Epithelial cell of proximal tubule (primary cell): ENCODE results near the gene NID2. TPM values are rescaled to one million over a fixed set of nuclear protein-coding genes. Genes with fewer than 3 reads are reported as not detected.

Experiments used
- DNase-seq: peaks from one replicate; pipeline ENCODE4 v3.0.0-alpha.2; 2011; ENCODE audit warnings: low read depth
- H3K4me3 ChIP-seq: 2 replicates; pipeline ENCODE4 v1.5.1; 2011; ENCODE audit warnings: low read depth, mild to moderate bottlenecking, low read length
- total RNA-seq: library from RNA; depleted of rRNA; stranded (reverse); fragments of >200 nt; gene quantifications from 2 replicates; pipeline ENCODE4 v1.2.3, GENCODE V29; 2015
- TF ChIP-seq, protein P1 (sequence below): conservative IDR thresholded peaks from 2 replicates; pipeline ENCODE4 v1.5.1; 2012; ENCODE audit warnings: low read depth, mild to moderate bottlenecking, low read length

The NID2 gene
- total RNA-seq, 1 donor from 2014 or later: 13.5 TPM

GRCh38 chr14:52058341-52058740 lies 10.5 kb downstream of the NID2 start:
- TF ChIP-seq, protein P1, sequence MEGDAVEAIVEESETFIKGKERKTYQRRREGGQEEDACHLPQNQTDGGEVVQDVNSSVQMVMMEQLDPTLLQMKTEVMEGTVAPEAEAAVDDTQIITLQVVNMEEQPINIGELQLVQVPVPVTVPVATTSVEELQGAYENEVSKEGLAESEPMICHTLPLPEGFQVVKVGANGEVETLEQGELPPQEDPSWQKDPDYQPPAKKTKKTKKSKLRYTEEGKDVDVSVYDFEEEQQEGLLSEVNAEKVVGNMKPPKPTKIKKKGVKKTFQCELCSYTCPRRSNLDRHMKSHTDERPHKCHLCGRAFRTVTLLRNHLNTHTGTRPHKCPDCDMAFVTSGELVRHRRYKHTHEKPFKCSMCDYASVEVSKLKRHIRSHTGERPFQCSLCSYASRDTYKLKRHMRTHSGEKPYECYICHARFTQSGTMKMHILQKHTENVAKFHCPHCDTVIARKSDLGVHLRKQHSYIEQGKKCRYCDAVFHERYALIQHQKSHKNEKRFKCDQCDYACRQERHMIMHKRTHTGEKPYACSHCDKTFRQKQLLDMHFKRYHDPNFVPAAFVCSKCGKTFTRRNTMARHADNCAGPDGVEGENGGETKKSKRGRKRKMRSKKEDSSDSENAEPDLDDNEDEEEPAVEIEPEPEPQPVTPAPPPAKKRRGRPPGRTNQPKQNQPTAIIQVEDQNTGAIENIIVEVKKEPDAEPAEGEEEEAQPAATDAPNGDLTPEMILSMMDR: no peak
- DNase-seq: no peak

GRCh38 chr14:52055167-52055566 lies 13.7 kb downstream of the NID2 start:
- DNase-seq: no peak
- H3K4me3 ChIP-seq: no peak overlapping the region
- TF ChIP-seq, protein P1: no peak

More at GRCh38 chr14:52058341-52058740, 10.5 kb downstream of the NID2 start:
- no peak overlapping the region for H3K4me3 ChIP-seq

GRCh38 chr14:52054678-52055077 lies 14.2 kb downstream of the NID2 start:
- DNase-seq: no peak
- no peak overlapping the region for H3K4me3 ChIP-seq
- TF ChIP-seq, protein P1: no peak

DNA sequence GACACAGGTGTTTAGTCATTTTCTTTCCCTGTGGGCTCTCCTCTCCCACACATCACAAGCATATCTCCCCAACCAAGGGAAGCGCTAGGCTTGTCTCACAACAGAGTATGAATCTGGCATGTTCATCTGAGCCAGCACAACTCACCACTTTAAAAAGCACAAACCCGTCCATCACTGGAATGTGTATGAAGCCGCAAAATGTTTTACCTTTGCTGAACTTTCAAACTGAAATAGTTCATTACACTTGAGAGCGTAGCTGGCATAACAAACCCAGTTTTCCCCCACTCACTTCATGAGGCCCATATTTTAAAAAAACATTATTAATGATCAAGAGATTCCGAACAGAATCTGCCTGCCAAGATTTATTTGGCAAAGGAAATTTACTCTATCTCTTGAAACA lies 15.8 kb downstream of the NID2 start:
- no peak overlapping the region for H3K4me3 ChIP-seq
- DNase-seq: no peak

DNA sequence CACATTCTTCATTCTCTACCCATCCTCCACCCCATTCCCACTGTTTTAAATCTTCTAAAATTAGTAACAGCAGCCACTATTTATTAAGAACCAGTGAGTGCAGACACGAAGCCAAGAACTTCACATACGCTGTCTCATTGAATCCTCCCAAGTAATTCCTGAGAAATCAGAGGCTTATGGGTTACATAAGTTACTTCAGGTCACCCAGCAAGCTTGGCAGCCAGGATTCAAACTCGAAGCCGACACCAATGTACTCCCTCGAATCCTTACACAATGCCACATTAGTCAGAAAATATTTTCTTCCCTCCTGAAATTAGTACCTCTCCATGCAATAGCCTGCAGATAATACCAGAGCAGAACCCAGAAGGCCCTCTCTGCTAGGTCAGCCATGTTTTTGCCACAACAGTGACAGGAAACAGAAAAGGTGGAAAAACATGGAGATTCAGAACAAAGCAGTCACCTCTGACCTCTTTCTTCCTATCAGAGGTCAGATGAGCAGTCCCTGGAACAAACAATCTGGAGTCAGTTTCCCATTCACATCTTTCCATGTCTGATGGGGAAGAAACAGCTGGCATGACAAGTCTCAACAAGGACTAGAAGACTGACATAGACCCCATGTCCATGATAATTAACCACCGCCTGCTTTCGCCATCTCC lies 16.4 kb downstream of the NID2 start:
- no peak for DNase-seq
- TF ChIP-seq, protein P1: no peak
- H3K4me3 ChIP-seq: no peak overlapping the region

More for the DNA sequence above, 15.8 kb downstream of the NID2 start:
- TF ChIP-seq, protein P1: no peak

DNA sequence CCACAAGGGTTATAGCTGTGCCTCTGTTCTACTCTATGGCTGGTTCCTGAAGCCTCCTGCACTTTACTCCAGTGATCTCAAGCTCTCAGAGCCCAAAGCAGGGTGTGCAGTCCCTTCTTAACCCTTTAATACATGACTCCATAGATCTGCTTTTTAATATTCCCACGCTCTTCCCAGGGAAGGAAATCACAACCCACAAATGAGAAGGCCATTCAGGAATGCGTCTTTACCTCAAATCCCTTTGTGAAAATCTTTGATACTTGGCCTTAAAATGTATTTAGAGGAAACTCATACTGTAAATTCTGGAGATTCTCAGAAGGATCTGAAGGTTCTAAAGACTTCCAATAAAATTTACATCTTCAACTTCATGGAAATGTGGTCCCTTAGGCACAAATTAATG lies 17.0 kb downstream of the NID2 start:
- TF ChIP-seq, protein P1: no peak
- H3K4me3 ChIP-seq: no peak overlapping the region
- no peak for DNase-seq

GRCh38 chr14:52051251-52051650 lies 17.6 kb downstream of the NID2 start:
- TF ChIP-seq, protein P1: no peak
- H3K4me3 ChIP-seq: no peak overlapping the region
- DNase-seq: no peak
